A673 (cell line): Measurements from ENCODE around the gene TRIM66.

Source experiments
- CTCF ChIP-seq: fragments of 300-800, 200-600 bp; sonication (generic); conservative IDR thresholded peaks from 2 replicates; pipeline ENCODE4 v1.5.1; 2017; ENCODE audit warnings: low read depth, mild to moderate bottlenecking, antibody characterized with exemption, low read length, moderate library complexity, mixed read lengths
- EZH2 ChIP-seq: fragments of 200-600 bp; sonication (generic); IDR thresholded peaks from 2 replicates; pipeline ENCODE4 v1.6.1; 2017; ENCODE audit warnings: borderline replicate concordance, low read depth, mild to moderate bottlenecking, mixed read lengths, antibody characterized with exemption, low read length; ENCODE audit not compliant: poor library complexity, severe bottlenecking

DNA sequence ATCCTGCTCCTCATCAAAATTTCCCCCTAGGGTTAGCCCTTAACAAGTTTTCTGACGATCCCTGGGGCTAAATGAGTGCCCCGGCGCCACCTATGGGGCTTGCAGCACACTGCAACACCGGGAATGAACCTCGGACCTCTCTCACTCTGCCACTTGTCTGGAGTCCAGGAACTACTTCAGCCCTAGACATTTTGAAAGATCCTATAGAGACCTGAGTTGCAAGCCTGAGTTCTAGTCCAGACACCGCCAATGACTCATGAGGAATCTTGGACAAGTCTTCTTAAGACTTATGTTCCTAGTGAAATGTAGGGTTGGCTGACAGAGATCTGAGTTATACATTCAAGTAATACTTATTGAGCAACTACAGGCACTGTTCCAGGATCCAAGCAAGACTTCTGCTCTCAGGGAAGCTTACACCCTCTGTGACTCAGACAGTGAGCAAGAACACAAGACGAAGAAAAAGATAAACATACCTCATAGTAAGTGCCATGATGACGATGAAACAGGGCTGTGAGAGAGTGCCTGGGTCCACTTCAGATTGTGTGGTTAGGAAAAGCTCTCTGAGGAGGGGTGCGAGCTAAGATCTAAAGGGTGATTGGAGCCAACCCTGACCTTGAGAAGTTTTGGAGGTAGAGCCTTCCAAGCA, 78.3 kb downstream of the TRIM66 start:
- peak; percentile 80 for TF ChIP-seq CTCF
- no peak for TF ChIP-seq EZH2
